H9 (cell line): ENCODE data around the gene C14orf132. TPM values are rescaled to one million over a fixed set of nuclear protein-coding genes. Genes with fewer than 3 reads are reported as not detected.

ENCODE experiments used
- DNase-seq: peaks from one replicate; pipeline ENCODE4 v3.0.0-alpha.2; 2017
- H2AFZ ChIP-seq: one replicate; pipeline ENCODE4 v1.6.1; 2013; ENCODE audit warnings: mild to moderate bottlenecking, low read length, control low read depth, moderate library complexity
- H2AK5ac ChIP-seq: 2 replicates; pipeline ENCODE4 v1.6.1; 2013; ENCODE audit warnings: low read length, control low read depth, mixed read lengths; ENCODE audit not compliant: insufficient read length
- H2BK120ac ChIP-seq: one replicate; pipeline ENCODE4 v1.6.1; 2013; ENCODE audit warnings: low read depth, mild to moderate bottlenecking, low read length, control low read depth, inconsistent platforms; ENCODE audit not compliant: poor library complexity, severe bottlenecking
- H2BK12ac ChIP-seq: 2 replicates; pipeline ENCODE4 v1.6.1; 2013; ENCODE audit warnings: low read length, control low read depth, mixed read lengths, low read depth; ENCODE audit not compliant: insufficient read length
- H2BK15ac ChIP-seq: 2 replicates; pipeline ENCODE4 v1.6.1; 2013; ENCODE audit warnings: low read depth, low read length, control low read depth
- H2BK20ac ChIP-seq: one replicate; pipeline ENCODE4 v1.6.1; 2013; ENCODE audit warnings: low read depth, mild to moderate bottlenecking, low read length, control low read depth, inconsistent platforms; ENCODE audit not compliant: poor library complexity, severe bottlenecking
- H2BK5ac ChIP-seq: 2 replicates; pipeline ENCODE4 v1.6.1; 2013; ENCODE audit warnings: low read length, control low read depth, mixed read lengths; ENCODE audit not compliant: insufficient read length
- H3K14ac ChIP-seq: 2 replicates; pipeline ENCODE4 v1.6.1; 2013; ENCODE audit warnings: low read length, control low read depth; ENCODE audit not compliant: insufficient read depth
- H3K18ac ChIP-seq: 2 replicates; pipeline ENCODE4 v1.6.1; 2013; ENCODE audit warnings: low read depth, mild to moderate bottlenecking, mixed read lengths, low read length, control low read depth; ENCODE audit not compliant: insufficient read length
- H3K23ac ChIP-seq: 2 replicates; pipeline ENCODE4 v1.6.1; 2013; ENCODE audit warnings: low read length, control low read depth, mixed read lengths, low read depth; ENCODE audit not compliant: insufficient read length
- H3K23me2 ChIP-seq: 2 replicates; pipeline ENCODE4 v1.6.1; 2013; ENCODE audit warnings: low read depth, mild to moderate bottlenecking, mixed read lengths, low read length, control low read depth; ENCODE audit not compliant: insufficient read length, poor library complexity, severe bottlenecking
- H3K27ac ChIP-seq: 2 replicates; pipeline ENCODE4 v1.5.1; 2013; ENCODE audit warnings: low read length, control low read depth, mixed read lengths, low read depth; ENCODE audit not compliant: insufficient read length
- H3K27me3 ChIP-seq: 2 replicates; pipeline ENCODE4 v1.6.1; 2013; ENCODE audit warnings: low read length, control low read depth, inconsistent platforms; ENCODE audit not compliant: insufficient read depth
- H3K4ac ChIP-seq: 2 replicates; pipeline ENCODE4 v1.6.1; 2013; ENCODE audit warnings: low read depth, mild to moderate bottlenecking, control low read depth, inconsistent platforms, low read length, moderate library complexity
- H3K4me1 ChIP-seq: 2 replicates; pipeline ENCODE4 v1.6.1; 2013; ENCODE audit warnings: low read length, control low read depth, inconsistent platforms; ENCODE audit not compliant: insufficient read depth
- H3K4me2 ChIP-seq: 2 replicates; pipeline ENCODE4 v1.6.1; 2013; ENCODE audit warnings: low read length, control low read depth, mixed read lengths; ENCODE audit not compliant: insufficient read length, insufficient read depth
- H3K56ac ChIP-seq: 2 replicates; pipeline ENCODE4 v1.6.1; 2013; ENCODE audit warnings: low read depth, mild to moderate bottlenecking, mixed read lengths, low read length, control low read depth; ENCODE audit not compliant: insufficient read length
- H3K79me1 ChIP-seq: 2 replicates; pipeline ENCODE4 v1.6.1; 2013; ENCODE audit warnings: low read depth, mild to moderate bottlenecking, moderate library complexity, low read length, control low read depth, inconsistent platforms; ENCODE audit not compliant: insufficient read depth, poor library complexity, severe bottlenecking
- H3K79me2 ChIP-seq: 2 replicates; pipeline ENCODE4 v1.6.1; 2013; ENCODE audit warnings: low read length, control low read depth, inconsistent platforms; ENCODE audit not compliant: insufficient read depth
- H3K9ac ChIP-seq: 2 replicates; pipeline ENCODE4 v1.6.1; 2013; ENCODE audit warnings: low read length, control low read depth, mixed read lengths; ENCODE audit not compliant: insufficient read length; ENCODE audit errors: extremely low read depth
- H3K9me3 ChIP-seq: one replicate; pipeline ENCODE4 v1.6.1; 2013; ENCODE audit warnings: low read depth, low read length, inconsistent platforms; ENCODE audit not compliant: control insufficient read depth
- H3T11ph ChIP-seq: one replicate; pipeline ENCODE4 v1.6.1; 2013; ENCODE audit warnings: mild to moderate bottlenecking, low read length, control low read depth, inconsistent platforms
- H4K20me1 ChIP-seq: one replicate; pipeline ENCODE4 v1.6.1; 2013; ENCODE audit not compliant: control insufficient read depth, insufficient read length, insufficient read depth
- H4K5ac ChIP-seq: 2 replicates; pipeline ENCODE4 v1.6.1; 2013; ENCODE audit warnings: low read depth, mild to moderate bottlenecking, mixed read lengths, low read length, control low read depth; ENCODE audit not compliant: insufficient read length
- H4K8ac ChIP-seq: replicated peaks from 2 replicates; pipeline ENCODE4 v1.6.1; 2013; ENCODE audit warnings: low read length, control low read depth, mixed read lengths, low read depth; ENCODE audit not compliant: insufficient read length
- H4K91ac ChIP-seq: 2 replicates; pipeline ENCODE4 v1.6.1; 2013; ENCODE audit warnings: low read depth, mild to moderate bottlenecking, moderate library complexity, mixed read lengths, low read length, control low read depth; ENCODE audit not compliant: insufficient read length
- H3K27ac Mint-ChIP-seq, 3 experiments: 2 replicates in 2 of 3; 3 replicates in 1 of 3; pipeline ENCODE4 v1.8.0; 2020 to 2021; ENCODE audit warnings: mixed read lengths in 3 of 3, mild to moderate bottlenecking in 1 of 3, moderate library complexity in 1 of 3
- H3K27me3 Mint-ChIP-seq: 2 replicates; pipeline ENCODE4 v1.8.0; 2021; ENCODE audit warnings: low read depth, mild to moderate bottlenecking, moderate library complexity, mixed read lengths
- H3K36me3 Mint-ChIP-seq, 3 experiments: 2 replicates in 2 of 3; 3 replicates in 1 of 3; pipeline ENCODE4 v1.8.0; 2020 to 2021; ENCODE audit warnings: low read depth in 3 of 3, mixed read lengths in 3 of 3; ENCODE audit not compliant: insufficient read depth in 1 of 3
- H3K4me1 Mint-ChIP-seq, 2 experiments: 2 replicates each; pipeline ENCODE4 v1.8.0; 2020; ENCODE audit warnings: mixed read lengths in 2 of 2
- H3K4me3 Mint-ChIP-seq, 2 experiments: 2 replicates in 1 of 2; 3 replicates in 1 of 2; pipeline ENCODE4 v1.8.0; 2020 to 2021; ENCODE audit warnings: mild to moderate bottlenecking in 2 of 2, mixed read lengths in 2 of 2, moderate library complexity in 1 of 2
- H3K9me3 Mint-ChIP-seq, 2 experiments: 2 replicates in 1 of 2; 3 replicates in 1 of 2; pipeline ENCODE4 v1.8.0; 2020; ENCODE audit warnings: mild to moderate bottlenecking in 2 of 2, mixed read lengths in 2 of 2, moderate library complexity in 1 of 2
- CTCF ChIP-seq: fragments of 200-600 bp; sonication (generic); conservative IDR thresholded peaks from 3 replicates; pipeline ENCODE4 v1.8.0; 2021; ENCODE audit warnings: antibody characterized with exemption, mild to moderate bottlenecking
- WGBS: extraction: QIAGEN DNeasy Blood & Tissue Kit; methylation state at CpG from one replicate; pipeline ENCODE4 v1.1.7; 2013; ENCODE audit warnings: missing lambda C conversion rate, low lambda C conversion rate, mixed read lengths; ENCODE audit not compliant: insufficient read length; ENCODE audit errors: extremely low coverage; 5-methylcytosine and 5-hydroxymethylcytosine counted together
- total RNA-seq: library from RNA; stranded (reverse); gene quantifications from 2 replicates; pipeline ENCODE4 v1.2.1, GENCODE V29; 2021

The C14orf132 gene
- total RNA-seq, 1 experiment from 2014 or later, result 5.7 TPM

- Histone ChIP-seq H3T11ph (no peak overlapping the region), H3K4me2 (no peak overlapping the region), H3K27me3 (no peaks in the 10 kb centered on the region), H3K9me3 (no peaks in the 10 kb centered on the region), H3K56ac (no peak overlapping the region), H2AK5ac (no peak overlapping the region), H3K23ac (no peak overlapping the region), H3K27ac (no peak overlapping the region), H3K23me2 (no peaks in the 10 kb centered on the region), H2BK120ac (no peak overlapping the region), H3K79me2 (no peaks in the 10 kb centered on the region), H2BK5ac (no peak overlapping the region), H4K91ac (no peak overlapping the region), H3K18ac (no peak overlapping the region), H2BK12ac (no peak overlapping the region), H3K79me1 (no peaks in the 10 kb centered on the region), H2BK15ac (no peak overlapping the region), H3K9ac (no peak overlapping the region), H3K14ac (no peak overlapping the region), H2BK20ac (no peak overlapping the region), H4K20me1 (peaks cover 2% of the 10 kb centered on the region), H3K4ac (no peak overlapping the region), H4K8ac (no peak overlapping the region), H3K4me1 (no peaks in the 10 kb centered on the region), H4K5ac (no peak overlapping the region), H2AFZ (no peak overlapping the region)
- H3K4me3 Mint-ChIP-seq, result no peak overlapping the region
- no peak overlapping the region for H3K27ac Mint-ChIP-seq
- DNase-seq, result no peak
- TF ChIP-seq CTCF, result no peak
- peaks cover 5 to 11% of the 10 kb centered on the region in 2 experiments; a peak in 3 of 4 replicates for H3K4me1 Mint-ChIP-seq
- WGBS, result no CpG with 5 or more reads among the region's 10 CpGs
- H3K36me3 Mint-ChIP-seq, result peaks cover under 1 to 18% (median 5%) of the 10 kb centered on the region in 3 experiments; a peak in 4 of 7 replicates
- H3K9me3 Mint-ChIP-seq, result no peaks in the 10 kb centered on the region
- peaks cover 2% of the 10 kb centered on the region for H3K27me3 Mint-ChIP-seq
Measured at GRCh38 chr14:96081767-96082400, 42.7 kb downstream of the C14orf132 start.
